HL-60/S4 (cell line): ENCODE measurements around the gene EDN3.

Experiments
- in situ Hi-C: fragments of 300-500 bp; cut with MboI; formaldehyde crosslinking; loops from 2 replicates; pipeline ENCODE4 v1.14.3; 2022; ENCODE audit warnings: low sequenced_read_pairs

Gene EDN3

DNA sequence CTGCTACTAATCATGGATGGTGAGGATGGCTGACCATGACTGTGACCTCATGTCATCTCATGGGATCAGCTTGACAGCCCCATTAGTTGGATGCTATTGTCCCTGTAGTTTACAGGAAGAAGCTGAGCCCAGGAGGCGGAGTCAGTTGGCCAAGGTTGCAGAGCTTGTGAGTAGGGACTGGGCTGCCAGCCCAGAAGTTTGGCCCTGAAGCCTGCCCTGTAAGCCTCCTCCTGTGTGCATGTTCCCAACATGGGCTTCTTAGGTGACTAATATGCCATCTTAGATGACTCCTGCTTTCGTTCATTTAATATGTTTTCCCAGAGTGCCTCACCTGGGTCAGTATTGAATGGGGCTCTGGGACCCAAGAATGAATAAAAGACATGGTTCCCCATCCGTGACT is 6.9 kb downstream of the EDN3 start:
- in situ Hi-C loops, result no loop called here

DNA sequence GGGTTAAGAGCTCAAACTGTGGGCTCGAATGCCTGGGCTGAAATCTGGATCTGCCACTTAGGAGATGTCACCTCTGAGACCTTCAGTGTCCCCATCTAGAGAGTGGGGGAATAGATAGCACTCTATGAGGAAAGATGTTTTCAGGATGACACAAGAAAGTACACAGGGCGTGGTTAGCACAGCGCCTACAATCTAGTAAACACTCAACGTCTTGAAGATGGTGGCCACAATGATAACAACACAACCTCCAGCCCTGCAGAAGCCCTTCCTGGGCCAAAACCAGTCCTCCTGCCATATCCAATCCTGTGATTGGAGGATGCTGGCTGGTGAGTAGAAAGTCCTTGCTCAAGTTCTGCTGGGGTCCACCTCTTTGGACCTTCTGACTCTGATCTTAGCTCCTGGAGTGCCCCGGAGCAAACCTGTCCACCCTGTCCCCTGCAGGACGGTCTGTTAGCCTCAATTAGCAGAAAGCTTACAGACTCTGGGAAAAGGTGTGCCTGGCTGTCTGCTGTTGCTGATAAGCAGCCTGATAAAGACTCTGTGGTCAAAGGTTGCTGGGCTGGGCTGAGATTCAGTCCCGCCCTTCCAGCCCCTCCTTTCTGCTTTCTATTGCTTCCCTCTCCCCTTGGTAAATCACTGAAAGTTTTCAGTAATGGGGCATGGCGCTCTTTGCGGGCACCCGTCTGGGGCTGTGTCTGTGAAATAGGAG is 8.2 kb downstream of the EDN3 start:
- in situ Hi-C loops, result no loop called here

DNA sequence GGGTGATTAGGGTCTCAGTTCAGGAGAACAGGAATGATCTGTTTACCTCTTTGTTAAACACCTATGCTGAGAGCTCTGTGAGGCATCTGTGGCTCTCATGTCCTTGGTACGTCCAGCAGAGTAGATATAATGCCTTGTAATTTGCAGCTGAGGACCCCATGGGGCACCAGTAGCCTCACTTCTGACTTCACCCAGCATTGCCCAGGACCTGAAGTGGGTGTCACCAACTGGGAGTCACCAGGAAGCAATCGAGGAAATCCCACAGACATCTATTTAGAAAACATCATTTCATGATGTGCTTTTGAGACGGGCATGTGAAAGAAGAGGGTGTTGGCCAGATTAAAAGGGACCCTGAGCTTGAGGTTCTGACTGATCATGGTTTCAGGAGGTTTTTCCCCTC is 8.8 kb downstream of the EDN3 start:
- in situ Hi-C loops, result no loop called here

DNA sequence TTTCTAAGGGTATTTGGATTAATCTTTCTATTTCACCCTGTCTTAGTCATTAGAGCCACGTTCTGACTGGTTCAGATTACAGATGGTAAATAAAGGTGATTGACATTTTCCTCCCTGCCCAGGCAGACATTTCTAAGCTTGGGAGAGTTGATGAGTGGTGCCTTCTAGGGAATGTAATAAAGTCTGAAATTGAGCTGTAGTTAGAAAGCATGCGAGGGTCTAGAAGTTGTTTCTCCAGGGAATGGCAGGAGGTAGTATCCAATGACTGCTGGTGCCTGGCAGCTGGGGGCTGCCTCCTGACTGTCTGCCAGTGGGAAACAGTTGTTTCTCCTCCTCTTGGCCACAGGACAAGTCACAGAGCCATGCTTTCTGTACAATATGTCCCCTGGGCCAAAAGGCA is 14.6 kb downstream of the EDN3 start:
- in situ Hi-C loops, result no loop called here

DNA sequence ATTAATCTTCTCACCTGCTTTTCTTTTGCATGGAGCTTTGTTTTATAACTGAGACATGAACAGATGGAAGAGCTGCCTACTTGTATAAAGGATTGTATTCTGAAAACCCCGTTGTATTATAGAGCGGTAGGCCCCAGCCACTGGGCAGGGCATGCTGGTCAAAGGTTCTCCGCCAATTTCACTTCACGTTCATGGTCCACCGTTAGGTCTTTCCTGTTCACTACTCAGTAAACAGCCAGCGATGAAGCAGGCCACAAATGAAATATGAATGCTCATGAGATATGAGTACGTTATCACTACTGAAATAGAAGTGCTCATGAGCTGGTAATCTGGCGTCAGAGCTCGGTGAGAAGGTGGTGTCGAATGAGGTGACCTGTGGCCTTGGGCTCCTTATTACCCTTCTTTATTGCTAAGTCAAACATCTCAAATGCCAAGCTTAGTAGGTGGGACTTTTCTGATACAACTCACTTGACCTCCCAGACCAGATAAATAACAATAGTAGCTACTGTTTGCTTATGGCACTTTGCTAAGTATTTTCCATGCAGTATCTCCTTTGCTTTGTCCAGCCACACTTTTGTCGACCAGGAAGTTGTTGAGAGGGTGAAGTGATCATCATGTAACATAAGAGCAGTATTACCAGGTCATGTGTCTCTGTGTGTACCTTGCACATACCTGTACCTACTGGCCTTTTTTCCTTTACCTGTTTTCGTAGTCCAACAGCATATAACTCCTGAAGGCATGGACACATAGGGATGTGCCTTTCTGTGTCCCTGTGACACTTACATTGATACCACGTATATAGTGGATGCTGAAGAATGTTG is 16.7 kb downstream of the EDN3 start:
- in situ Hi-C loops, result no loop called here

DNA sequence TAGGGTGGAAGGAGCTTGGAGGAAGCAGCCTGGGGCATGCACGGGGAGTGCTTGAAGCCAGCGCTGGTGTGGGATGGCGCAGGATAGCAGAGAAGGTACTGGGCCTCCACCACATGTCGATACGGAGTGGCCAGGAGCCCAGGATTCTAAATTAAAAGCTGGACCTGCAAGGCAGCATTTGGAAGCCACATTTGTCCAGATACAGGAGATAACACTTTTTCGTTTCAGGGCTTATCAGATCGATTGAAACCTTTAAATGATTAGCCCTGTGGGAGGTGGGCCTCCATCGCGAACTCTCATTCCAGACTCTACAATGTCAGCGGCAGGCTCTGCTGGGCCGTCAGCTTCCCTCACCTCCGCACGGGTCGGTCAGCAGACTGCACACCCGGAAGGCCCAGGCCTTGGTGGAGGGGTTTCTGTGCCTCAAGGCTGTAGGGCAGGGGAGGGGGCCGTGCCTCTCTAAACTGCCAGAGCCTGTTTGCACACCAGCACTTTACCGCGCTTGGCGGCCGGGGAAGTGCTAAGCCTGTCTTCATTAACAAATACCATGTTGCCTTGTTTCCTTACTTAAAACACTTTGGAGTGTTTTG is 17.9 kb downstream of the EDN3 start:
- in situ Hi-C loops, result no loop called here

DNA sequence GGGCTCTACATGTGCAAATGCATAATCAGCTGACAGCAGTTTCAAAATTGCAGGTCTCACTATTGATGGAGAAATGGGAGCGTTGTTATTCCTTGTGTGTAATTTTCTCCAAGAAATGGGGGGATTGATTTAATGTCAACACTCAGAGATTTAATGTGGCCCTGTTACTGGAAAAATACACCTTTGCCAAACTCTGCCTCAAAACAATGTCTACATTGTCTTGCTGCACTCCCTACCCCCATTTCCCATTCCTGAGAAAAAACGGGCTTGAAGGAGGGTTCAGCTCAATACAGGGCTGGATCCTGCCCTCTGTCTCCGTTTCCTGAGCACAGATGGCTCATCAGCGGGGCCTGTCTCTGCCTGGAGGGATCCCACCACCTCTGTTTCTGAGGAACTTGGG is 18.4 kb downstream of the EDN3 start:
- in situ Hi-C loops, result no loop called here

DNA sequence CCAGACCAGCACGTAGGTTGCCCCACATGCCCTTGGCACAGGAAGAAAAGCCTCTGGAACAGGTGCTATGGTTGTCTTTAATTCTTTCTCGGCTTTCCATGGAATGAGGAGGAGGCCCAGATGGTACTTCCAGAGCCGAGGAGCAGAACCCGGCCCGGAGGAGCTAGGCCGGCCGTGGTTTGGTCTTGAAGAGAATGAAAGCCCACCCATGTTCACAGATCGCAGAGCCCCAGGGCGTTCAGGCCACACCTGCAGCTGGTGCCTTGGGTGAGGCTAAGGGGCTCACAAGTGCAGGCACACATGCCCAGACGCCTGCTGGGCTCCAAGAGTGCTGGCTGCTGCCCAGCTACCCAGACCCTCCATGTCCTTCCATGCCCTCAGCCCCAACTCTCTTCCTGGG is 20.0 kb downstream of the EDN3 start:
- in situ Hi-C loops, result no loop called here

DNA sequence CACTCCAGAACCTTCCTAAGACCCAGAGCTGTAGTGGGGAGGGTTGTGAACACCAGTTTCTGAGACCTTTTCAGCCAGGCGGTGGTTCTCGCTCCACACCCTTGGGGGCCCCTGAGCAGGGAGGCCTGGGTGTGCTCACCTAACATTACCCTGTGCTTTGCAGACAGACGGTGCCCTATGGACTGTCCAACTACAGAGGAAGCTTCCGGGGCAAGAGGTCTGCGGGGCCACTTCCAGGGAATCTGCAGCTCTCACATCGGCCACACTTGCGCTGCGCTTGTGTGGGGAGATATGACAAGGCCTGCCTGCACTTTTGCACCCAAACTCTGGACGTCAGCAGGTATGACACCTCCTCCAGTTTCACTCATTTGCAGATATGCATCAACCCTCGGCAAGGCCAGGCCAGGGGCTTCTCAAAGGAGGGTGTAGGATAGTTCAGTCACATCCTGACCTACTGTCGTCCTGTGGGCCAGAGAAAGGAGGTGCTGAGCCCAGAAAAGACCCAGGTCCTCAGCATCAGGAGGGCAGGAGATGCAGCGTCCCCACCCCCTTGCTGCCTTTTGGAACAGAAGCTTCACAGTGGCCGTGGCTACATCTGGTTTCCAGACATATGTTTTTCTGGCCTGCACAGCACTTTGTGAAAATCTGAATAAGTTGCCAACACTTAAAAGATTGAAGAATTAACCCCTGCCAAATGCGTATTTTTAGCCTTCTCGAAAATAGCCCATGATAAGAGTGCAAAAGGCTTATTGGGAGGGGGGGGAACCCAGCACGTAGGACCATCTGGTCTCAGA is 20.6 kb downstream of the EDN3 start:
- in situ Hi-C loops, result no loop called here

DNA sequence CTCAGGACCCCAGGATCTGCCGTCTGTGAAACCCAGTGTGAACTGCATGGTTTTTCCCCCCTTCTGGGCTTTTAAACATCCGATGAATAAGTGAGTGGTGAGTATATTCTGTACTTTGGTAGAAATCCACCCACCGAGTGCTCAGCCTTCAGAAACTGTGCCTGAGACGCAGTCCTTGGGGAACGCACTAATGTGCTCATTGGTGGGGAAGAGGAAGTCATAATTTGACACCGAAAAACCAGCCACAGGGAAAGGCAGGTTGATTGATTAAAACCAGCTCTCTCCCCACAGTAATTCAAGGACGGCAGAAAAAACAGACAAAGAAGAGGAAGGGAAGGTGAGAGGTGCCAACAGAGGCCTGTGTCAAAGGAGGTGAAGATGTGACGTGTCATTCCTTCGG is 21.7 kb downstream of the EDN3 start:
- in situ Hi-C loops, result no loop called here

DNA sequence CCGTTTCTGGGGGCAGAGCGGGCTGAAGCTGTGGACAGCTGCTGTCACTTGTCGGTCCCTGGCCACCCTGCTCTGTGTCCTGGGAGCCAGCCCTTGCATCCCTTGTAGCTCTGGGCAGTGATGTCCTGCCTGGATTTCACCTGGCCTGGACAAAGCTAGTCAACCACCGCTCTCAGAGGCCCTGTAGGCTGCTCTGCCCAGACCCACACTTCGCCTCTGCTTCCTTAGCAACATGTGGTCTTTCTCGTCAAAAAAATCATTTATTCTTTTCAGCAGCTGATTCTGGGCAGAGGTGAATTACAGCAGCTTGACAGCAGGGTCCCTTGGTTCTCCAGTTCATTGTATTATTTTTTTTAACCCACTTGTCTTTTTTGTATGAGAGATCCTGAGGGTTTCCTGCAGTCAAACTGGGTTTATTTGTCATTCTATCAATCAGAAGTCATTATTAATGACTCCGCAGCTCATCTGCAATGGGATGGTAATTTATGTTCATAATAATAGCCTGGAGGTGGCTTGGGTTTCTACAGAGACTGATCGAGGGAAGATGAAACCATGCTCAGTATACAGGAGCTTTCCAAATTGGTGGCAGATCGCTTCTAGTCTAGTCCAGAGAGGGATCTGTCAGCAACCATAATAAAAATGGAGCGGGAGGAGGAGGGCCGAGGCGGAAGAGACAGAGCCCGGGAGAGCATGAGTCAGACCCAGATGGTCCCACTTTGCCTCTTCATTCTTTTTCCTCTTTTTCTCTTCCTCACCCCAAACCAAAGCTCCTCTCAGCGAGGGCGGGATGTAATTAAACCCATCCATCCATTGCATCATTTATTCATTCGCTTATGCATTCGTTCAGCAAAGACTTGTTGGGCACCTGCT is 22.4 kb downstream of the EDN3 start:
- in situ Hi-C loops, result no loop called here

DNA sequence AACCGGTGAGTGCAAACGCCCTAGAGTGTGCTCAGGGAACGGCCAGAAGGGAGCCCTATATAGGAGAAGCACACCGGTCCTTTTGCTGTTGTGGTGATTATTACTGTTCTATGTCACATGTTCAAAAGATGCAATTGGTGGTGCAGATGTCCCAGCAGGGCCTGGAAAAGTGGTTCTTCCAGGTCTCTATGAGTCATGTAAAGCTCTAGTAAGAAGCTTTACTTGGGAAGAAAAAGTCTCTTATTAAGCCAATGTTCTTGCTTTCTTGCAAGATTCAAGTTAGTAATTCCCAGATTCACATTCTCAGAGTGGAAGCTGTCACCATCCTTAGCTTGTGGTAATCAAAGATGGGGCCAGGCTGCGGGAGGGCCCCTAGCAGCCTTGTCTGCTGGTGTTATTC is 23.3 kb downstream of the EDN3 start:
- in situ Hi-C loops, result no loop called here

DNA sequence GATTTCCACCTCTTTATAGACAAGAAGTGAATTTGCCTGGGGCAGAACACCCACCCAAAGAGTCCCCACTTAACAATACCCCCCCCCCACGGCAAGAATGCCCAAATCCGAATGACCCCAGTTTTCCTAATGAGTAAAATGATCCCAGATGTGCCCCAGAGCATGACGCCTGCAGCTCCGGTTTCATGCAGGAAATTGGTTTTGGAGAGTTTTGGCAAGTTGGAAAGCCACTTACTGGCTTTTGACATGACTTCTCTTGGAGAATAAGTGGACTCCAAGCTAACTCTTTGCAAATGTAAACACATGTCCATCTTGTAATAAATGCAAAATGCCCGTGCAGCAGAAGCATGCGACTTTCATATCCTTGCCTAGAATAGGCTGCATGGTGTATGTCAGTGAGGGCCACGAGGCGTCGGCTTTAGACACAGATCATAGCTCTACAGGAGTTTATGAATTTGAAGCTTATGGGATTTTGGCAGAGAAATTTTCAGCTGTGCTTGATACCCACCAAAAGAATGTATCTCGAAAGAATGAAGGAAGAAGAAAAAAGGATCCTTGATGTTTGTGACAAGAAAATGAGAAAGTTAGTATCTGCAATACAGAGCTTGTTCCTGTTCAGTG is 24.2 kb downstream of the EDN3 start:
- in situ Hi-C loops, result no loop called here

DNA sequence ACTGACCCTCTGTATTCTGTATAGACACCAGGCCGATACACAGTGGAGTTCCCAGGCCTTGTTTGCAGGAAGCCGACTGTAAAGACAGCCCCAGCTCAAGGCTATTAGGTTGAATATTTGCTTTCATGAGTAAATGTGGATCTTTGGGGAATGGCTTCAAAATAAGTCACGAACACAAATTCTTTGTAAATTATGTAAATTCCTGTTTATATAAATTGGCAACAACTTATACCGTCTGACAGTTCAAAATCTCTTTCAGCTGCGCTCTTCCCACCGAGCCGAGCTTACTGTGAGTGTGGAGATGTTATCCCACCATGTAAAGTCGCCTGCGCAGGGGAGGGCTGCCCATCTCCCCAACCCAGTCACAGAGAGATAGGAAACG is 24.7 kb downstream of the EDN3 start:
- in situ Hi-C loops, result no loop called here

DNA sequence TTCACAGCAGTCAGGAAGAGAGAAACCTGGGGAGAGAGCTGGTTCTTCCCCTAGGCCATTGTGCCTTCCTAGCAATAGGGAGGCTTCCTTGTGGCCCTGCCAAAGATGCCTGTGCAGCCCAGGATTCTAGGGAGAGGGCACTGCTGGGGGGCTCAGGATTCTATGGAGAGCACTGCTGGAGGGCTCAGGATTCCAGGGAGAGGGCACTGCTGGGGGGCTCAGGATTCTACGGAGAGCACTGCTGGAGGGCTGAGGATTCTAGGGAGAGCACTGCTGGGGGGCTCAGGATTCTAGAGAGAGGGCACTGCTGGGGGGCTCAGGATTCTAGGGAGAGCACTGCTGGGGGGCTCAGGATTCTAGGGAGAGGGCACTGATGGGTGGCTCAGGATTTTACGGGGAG is 25.8 kb downstream of the EDN3 start:
- in situ Hi-C loops, result no loop called here

DNA sequence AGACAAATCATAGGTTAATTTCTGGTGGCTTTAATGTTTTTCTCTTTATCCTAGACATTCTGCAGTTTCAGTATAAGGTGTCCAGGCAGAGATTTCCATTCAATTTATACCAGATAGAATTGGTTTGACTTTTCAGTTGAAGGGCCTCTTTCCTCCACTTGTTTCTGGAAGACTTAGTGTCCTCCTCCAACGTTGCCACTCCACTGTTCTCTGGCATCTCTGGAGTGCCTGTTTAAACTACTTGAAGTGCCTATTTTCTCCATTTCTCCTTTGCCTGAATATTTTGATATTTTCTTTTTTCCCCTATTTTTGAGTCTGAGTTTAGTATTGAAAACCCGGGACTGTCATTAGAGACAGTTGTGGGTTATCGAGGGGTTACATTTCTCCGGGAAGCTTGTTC is 27.7 kb downstream of the EDN3 start:
- in situ Hi-C loops, result no loop called here

DNA sequence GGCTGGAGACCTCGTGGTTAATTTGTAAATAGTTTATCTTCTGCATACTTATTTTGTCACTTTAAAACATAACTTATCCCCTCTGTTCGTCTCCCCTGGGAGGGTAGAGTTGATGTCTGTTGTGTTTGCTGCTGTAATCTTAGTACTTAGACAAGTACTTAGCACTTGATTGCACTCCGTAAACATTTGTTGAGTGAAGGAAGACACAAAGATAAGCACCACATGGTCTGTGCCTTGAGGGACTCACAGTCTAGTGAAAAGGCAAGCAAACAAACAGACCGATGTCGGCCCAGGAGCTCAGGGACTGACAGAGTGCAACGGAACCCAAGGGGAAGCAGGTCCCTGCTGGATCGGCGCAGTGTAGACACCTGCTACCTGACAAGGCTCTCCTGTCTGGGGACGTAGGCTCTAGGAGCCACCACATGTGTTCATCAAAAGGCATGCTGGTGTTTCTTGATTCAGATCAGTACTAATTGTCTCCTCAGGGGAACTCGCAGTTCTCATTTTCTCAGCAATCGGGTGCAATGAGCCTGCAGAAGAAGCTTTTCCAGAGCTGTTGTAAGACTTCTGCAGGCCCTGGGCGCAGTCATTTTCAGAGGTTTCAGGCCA is 31.4 kb downstream of the EDN3 start:
- in situ Hi-C loops, result no loop called here

DNA sequence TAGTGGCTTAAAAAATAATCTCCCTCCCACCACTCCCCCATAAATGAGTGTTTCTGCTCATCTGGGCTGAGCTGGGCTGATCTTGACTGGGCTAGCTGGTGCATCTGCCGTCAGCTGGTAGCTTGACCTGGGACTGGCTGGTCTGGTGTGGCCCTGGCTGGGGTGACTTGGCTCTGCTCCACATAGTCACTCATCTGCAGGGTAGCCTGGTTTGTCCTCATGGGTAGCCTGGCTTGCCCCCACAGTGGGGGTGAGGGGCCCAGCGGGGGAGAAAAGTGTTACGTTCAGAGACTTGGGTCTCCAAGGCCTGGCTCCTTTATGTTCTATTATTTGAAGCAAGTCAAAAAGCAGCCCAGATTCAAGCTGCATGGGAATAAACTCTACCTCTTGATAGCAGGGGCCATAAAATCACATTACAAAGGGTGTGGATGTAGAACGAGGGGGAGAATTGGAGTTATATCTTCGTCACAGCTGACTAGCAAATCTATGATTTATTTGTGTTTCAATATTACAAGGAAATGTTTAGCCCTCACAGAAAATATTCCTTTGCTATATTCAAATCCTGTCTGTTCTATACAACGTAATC is 32.9 kb downstream of the EDN3 start:
- in situ Hi-C loops, result no loop called here

DNA sequence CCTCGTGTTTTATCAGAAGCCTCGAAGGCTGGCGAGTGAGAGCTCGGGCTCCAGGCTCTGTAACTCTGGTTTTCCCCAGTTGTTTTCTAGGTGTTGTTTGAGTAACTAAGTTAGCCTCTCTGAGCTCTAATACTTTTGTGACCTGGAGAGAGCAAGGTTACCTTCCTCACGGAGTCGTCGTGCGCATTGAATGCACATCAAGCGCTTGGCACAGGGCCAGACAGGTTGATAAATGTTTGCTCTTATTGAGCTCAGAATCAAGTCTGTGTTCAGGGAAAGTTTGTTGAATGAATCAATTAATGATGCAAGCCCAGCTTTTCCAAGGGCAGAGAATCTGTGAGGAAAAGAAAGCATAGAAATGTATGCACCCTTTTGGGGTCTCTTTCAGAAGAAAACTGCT is 33.5 kb downstream of the EDN3 start:
- in situ Hi-C loops, result no loop called here
